Ureter (tissue), 1 donor: ENCODE results near the gene NCKAP5. TPM values are rescaled to one million over a fixed set of nuclear protein-coding genes. Genes with fewer than 3 reads are reported as not detected.

Experiments
- DNase-seq: peaks from one replicate; pipeline ENCODE4 v3.0.0-alpha.2; 2020; ENCODE audit warnings: low spot score
- total RNA-seq: library from RNA; stranded (reverse); gene quantifications from one replicate; pipeline ENCODE4 v1.2.4, GENCODE V29; 2023
- donor health status: DM: yes; HTN: yes; CAD: no.

The NCKAP5 gene
- total RNA-seq, 1 donor from 2014 or later, result 7.3 TPM

GRCh38 chr2:133422931-133423351, 145.3 kb downstream of the NCKAP5 start:
- DNase-seq, result no peak

GRCh38 chr2:133421516-133422324, 146.5 kb downstream of the NCKAP5 start:
- DNase-seq, result no peak

GRCh38 chr2:133420788-133421187, 147.5 kb downstream of the NCKAP5 start:
- DNase-seq, result no peak

- DNase-seq, result no peak
Observed at GRCh38 chr2:133418671-133419070, 149.6 kb downstream of the NCKAP5 start.

- no peak for DNase-seq
Observed at GRCh38 chr2:133418021-133418420, 150.2 kb downstream of the NCKAP5 start.

GRCh38 chr2:133417415-133417814, 150.8 kb downstream of the NCKAP5 start:
- no peak for DNase-seq

- DNase-seq, result no peak
Observed at GRCh38 chr2:133416736-133417135, 151.5 kb downstream of the NCKAP5 start.

- no peak for DNase-seq
Observed at GRCh38 chr2:133416146-133416545, 152.1 kb downstream of the NCKAP5 start.

- no peak for DNase-seq
Observed at GRCh38 chr2:133415210-133415876, 152.9 kb downstream of the NCKAP5 start.

- DNase-seq, result no peak
Observed at GRCh38 chr2:133414486-133415209, 153.6 kb downstream of the NCKAP5 start.

- DNase-seq, result no peak
Observed at GRCh38 chr2:133413863-133414262, 154.4 kb downstream of the NCKAP5 start.

GRCh38 chr2:133412694-133413093, 155.6 kb downstream of the NCKAP5 start:
- DNase-seq, result no peak

GRCh38 chr2:133411857-133412256, 156.4 kb downstream of the NCKAP5 start:
- DNase-seq, result no peak

GRCh38 chr2:133411101-133411500, 157.2 kb downstream of the NCKAP5 start:
- DNase-seq, result no peak

- DNase-seq, result no peak
Observed at GRCh38 chr2:133409581-133410285, 158.5 kb downstream of the NCKAP5 start.

GRCh38 chr2:133408671-133409070, 159.6 kb downstream of the NCKAP5 start:
- DNase-seq, result no peak

GRCh38 chr2:133407341-133407740, 160.9 kb downstream of the NCKAP5 start:
- DNase-seq, result no peak

- no peak for DNase-seq
Observed at GRCh38 chr2:133405252-133405651, 163.0 kb downstream of the NCKAP5 start.

GRCh38 chr2:133400411-133400810, 167.9 kb downstream of the NCKAP5 start:
- no peak for DNase-seq

- no peak for DNase-seq
Observed at GRCh38 chr2:133393895-133394294, 174.4 kb downstream of the NCKAP5 start.

GRCh38 chr2:133390156-133390555, 178.1 kb downstream of the NCKAP5 start:
- DNase-seq, result no peak

- no peak for DNase-seq
Observed at GRCh38 chr2:133389569-133389968, 178.7 kb downstream of the NCKAP5 start.
